Endothelial cell of umbilical vein (primary cell): ENCODE measurements around the gene TPCN1. TPM values are rescaled to one million over a fixed set of nuclear protein-coding genes. Genes with fewer than 3 reads are reported as not detected.

Experiments
- BruUV-seq: library from RNA; stranded (reverse); fragments of 400-500 nt; replicated peaks from 2 replicates; lab custom pipeline; 2021; lab: Mats Ljungman, UMichigan
- CTCF ChIA-PET: fragments of 300-600, 350-600 bp; sonication (Branson Sonifier 250); formaldehyde crosslinking; loops from one replicate; lab custom pipeline; 2021; ENCODE audit warnings: antibody characterized with exemption, inconsistent platforms; lab: Charles Lee
- POLR2A ChIA-PET: fragments of 300-600, 350-600 bp; sonication (Branson Sonifier 250); formaldehyde crosslinking; loops from one replicate; lab custom pipeline; 2021; ENCODE audit warnings: antibody characterized with exemption, inconsistent platforms; lab: Charles Lee
- DNase-seq: peaks from one replicate; pipeline ENCODE4 v3.0.0-alpha.2; 2011; ENCODE audit warnings: low read depth, low spot score
- FAIRE-seq: peaks from 2 replicates; lab custom pipeline; 2011; peaks lifted over from hg19 to GRCh38; lab: Jason Lieb, UNC
- H2AFZ ChIP-seq: 2 replicates; pipeline ENCODE4 v1.6.0; 2012; ENCODE audit warnings: low read depth, low read length, control low read depth, inconsistent platforms
- H3K27ac ChIP-seq: 2 replicates; pipeline ENCODE4 v1.5.1; 2011; ENCODE audit warnings: low read depth, mild to moderate bottlenecking, control low read depth, low read length, moderate library complexity; ENCODE audit not compliant: insufficient read depth
- H3K27me3 ChIP-seq, 2 experiments: 2 replicates each; pipeline versions ENCODE4 v1.6.0 to v1.6.1; 2011; ENCODE audit warnings: low read length in 2 of 2, mixed read lengths in 1 of 2; ENCODE audit not compliant: control insufficient read depth in 2 of 2, insufficient read depth in 2 of 2
- H3K36me3 ChIP-seq, 2 experiments: 2 replicates in 1 of 2; 3 replicates in 1 of 2; pipeline ENCODE4 v1.5.1; 2011; ENCODE audit warnings: low read length in 2 of 2, mild to moderate bottlenecking in 1 of 2, moderate library complexity in 1 of 2; ENCODE audit not compliant: control insufficient read depth in 2 of 2, insufficient read depth in 2 of 2; ENCODE audit errors: extremely low read depth in 1 of 2
- H3K4me1 ChIP-seq: 3 replicates; pipeline ENCODE4 v1.5.1; 2011; ENCODE audit warnings: mild to moderate bottlenecking, low read length; ENCODE audit not compliant: control insufficient read depth, insufficient read depth; ENCODE audit errors: extremely low read depth
- H3K4me2 ChIP-seq: 2 replicates; pipeline ENCODE4 v1.6.1; 2011; ENCODE audit warnings: low read length, control low read depth, mixed read lengths; ENCODE audit not compliant: insufficient read depth
- H3K4me3 ChIP-seq, 3 experiments: fragments of 200-600 bp in 1 of 3; sonication (generic), shearing (Covaris generic) in 1 of 3; replicated peaks in 1 of 3; 2 replicates each; pipeline ENCODE4 v1.5.1; 2011 to 2016; ENCODE audit warnings: control low read depth in 3 of 3, low read length in 3 of 3, mild to moderate bottlenecking in 2 of 3, inconsistent platforms in 1 of 3, low read depth in 1 of 3, moderate library complexity in 1 of 3; ENCODE audit not compliant: insufficient read depth in 1 of 3
- H3K79me2 ChIP-seq: 2 replicates; pipeline ENCODE4 v1.6.0; 2012; ENCODE audit warnings: low read length, inconsistent platforms; ENCODE audit not compliant: control insufficient read depth, insufficient read depth
- H3K9ac ChIP-seq: replicated peaks from 2 replicates; pipeline ENCODE3; 2011; ENCODE audit warnings: low read length, control low read depth; ENCODE audit not compliant: insufficient read depth; ENCODE audit errors: extremely low read depth
- H3K9me1 ChIP-seq: replicated peaks from 3 replicates; pipeline ENCODE4 v1.6.0; 2011; ENCODE audit warnings: mild to moderate bottlenecking, low read length; ENCODE audit not compliant: control insufficient read depth, insufficient read depth; ENCODE audit errors: extremely low read depth
- H3K9me3 ChIP-seq: replicated peaks from 2 replicates; pipeline ENCODE4 v1.5.1; 2012; ENCODE audit warnings: low read length, inconsistent platforms; ENCODE audit not compliant: control insufficient read depth, insufficient read depth
- H4K20me1 ChIP-seq: replicated peaks from 2 replicates; pipeline ENCODE3; 2011; ENCODE audit warnings: mild to moderate bottlenecking, low read length; ENCODE audit not compliant: control insufficient read depth, insufficient read depth; ENCODE audit errors: extremely low read depth
- EZH2 ChIP-seq: IDR thresholded peaks from 2 replicates; pipeline ENCODE4 v1.6.1; 2012; ENCODE audit warnings: borderline replicate concordance, low read depth, mild to moderate bottlenecking, moderate library complexity, low read length, inconsistent platforms; ENCODE audit not compliant: severe bottlenecking
- GATA2 ChIP-seq: IDR thresholded peaks from 2 replicates; pipeline ENCODE4 v1.7.0; 2011; ENCODE audit warnings: low read depth, mild to moderate bottlenecking, moderate library complexity, mixed read lengths, low read length; ENCODE audit not compliant: insufficient read length, insufficient read depth
- JUN ChIP-seq: IDR thresholded peaks from 2 replicates; pipeline ENCODE4 v1.6.1; 2011; ENCODE audit warnings: borderline replicate concordance, low read depth; ENCODE audit not compliant: insufficient read length, insufficient read depth
- MAX ChIP-seq: IDR thresholded peaks from 2 replicates; pipeline ENCODE4 v1.6.1; 2011; ENCODE audit not compliant: insufficient read depth, insufficient read length
- MYC ChIP-seq: IDR thresholded peaks from one replicate; pipeline ENCODE4 v1.6.1; 2011; ENCODE audit warnings: mild to moderate bottlenecking, low read depth, low read length
- POLR2A ChIP-seq: IDR thresholded peaks from 2 replicates; pipeline ENCODE4 v1.6.1; 2012; ENCODE audit warnings: low read depth, mild to moderate bottlenecking, control low read depth, low read length
- POLR2AphosphoS5 ChIP-seq: IDR thresholded peaks from 2 replicates; pipeline ENCODE4 v1.6.1; 2012; ENCODE audit warnings: low read depth, mild to moderate bottlenecking, control low read depth, low read length, moderate library complexity; ENCODE audit not compliant: insufficient read depth
- dilution Hi-C: fragments of 300-500 bp; cut with MboI; formaldehyde crosslinking; loops from one replicate; pipeline ENCODE4 v1.15.0; 2019; ENCODE audit warnings: low sequenced_read_pairs; ENCODE audit not compliant: extremely low pct_ligation_motif_present
- intact Hi-C: fragments of 100-400 bp; cut with micrococcal nuclease; formaldehyde crosslinking; loops from one replicate; pipeline ENCODE4 v1.10.0; 2022
- polyA plus RNA-seq, 4 experiments: library from polyadenylated mRNA; depleted of rRNA in 3 of 4; stranded (reverse) in 3 of 4; unstranded in 1 of 4; fragments of >200 nt; gene quantifications; 2 replicates each; pipeline versions ENCODE4 v1.2.1 to v1.2.3, GENCODE V29; 2011 to 2012; ENCODE audit warnings: missing spikeins in 1 of 4
- total RNA-seq: library from RNA; stranded (reverse); gene quantifications from 2 replicates; pipeline ENCODE4 v1.2.3, GENCODE V29; 2021

TPCN1 gene
- total and polyA plus RNA-seq, 2 donors (not counting 3 experiments of a cell fraction or from before 2014, with no cell fraction given) = 19.5 to 28.3 TPM

- H3K9ac ChIP-seq = no peak overlapping the region
- H4K20me1 ChIP-seq = no peaks in the 10 kb centered on the region
- no peaks in the 10 kb centered on the region for H3K9me1 ChIP-seq
- no peak overlapping the region for H3K27ac ChIP-seq
- FAIRE-seq = no peak
- ChIA-PET POLR2A (no interaction called here), CTCF (no interaction called here)
- BruUV-seq = no TSS peak
- dilution Hi-C loops (no loop called here), intact Hi-C loops (no loop called here)
- H3K79me2 ChIP-seq = no peaks in the 10 kb centered on the region
- H3K9me3 ChIP-seq = no peaks in the 10 kb centered on the region
- no peak overlapping the region for H2AFZ ChIP-seq
- DNase-seq = no peak
- H3K4me1 ChIP-seq = no peaks in the 10 kb centered on the region
- H3K36me3 ChIP-seq = peaks cover 0 to 19% of the 10 kb centered on the region in 2 experiments
- H3K4me3 ChIP-seq = no peak overlapping the region
- no peaks in the 10 kb centered on the region for H3K27me3 ChIP-seq
- TF ChIP-seq POLR2AphosphoS5 = no peak
- TF ChIP-seq JUN = no peak
- TF ChIP-seq POLR2A = no peak
- no peak for TF ChIP-seq GATA2
- no peak overlapping the region for H3K4me2 ChIP-seq
Measured at GRCh38 chr12:113270709-113271009, 49.4 kb downstream of the TPCN1 start.

- dilution Hi-C loops (no loop called here), intact Hi-C loops (no loop called here)
- H3K27me3 ChIP-seq = no peaks in the 10 kb centered on the region
- no peak overlapping the region for H3K4me2 ChIP-seq
- H3K4me3 ChIP-seq = no peak overlapping the region
- TF ChIP-seq MAX = no peak
- TF ChIP-seq GATA2 = no peak
- no peak for TF ChIP-seq POLR2AphosphoS5
- TF ChIP-seq MYC = no peak
- TF ChIP-seq EZH2 = no peak
- ChIA-PET CTCF (no interaction called here), POLR2A (no interaction called here)
- H4K20me1 ChIP-seq = no peaks in the 10 kb centered on the region
- no peaks in the 10 kb centered on the region for H3K9me1 ChIP-seq
- BruUV-seq = no TSS peak
- H2AFZ ChIP-seq = no peak overlapping the region
- H3K9me3 ChIP-seq = no peaks in the 10 kb centered on the region
- DNase-seq = no peak
- H3K9ac ChIP-seq = no peak overlapping the region
- no peak for FAIRE-seq
- no peaks in the 10 kb centered on the region for H3K79me2 ChIP-seq
- H3K4me1 ChIP-seq = no peaks in the 10 kb centered on the region
- H3K27ac ChIP-seq = no peak overlapping the region
- H3K36me3 ChIP-seq = peaks cover 0 to 17% of the 10 kb centered on the region in 2 experiments
Measured at GRCh38 chr12:113271466-113271852, 50.2 kb downstream of the TPCN1 start.
